MCF 10A (cell line): ENCODE data around the gene SELENOW. TPM values are rescaled to one million over a fixed set of nuclear protein-coding genes. Genes with fewer than 3 reads are reported as not detected.
"Not testable (repeated sequence)": the region's sequence is repeated elsewhere in the genome, so short reads cannot be mapped to it uniquely, and the experiment has no call there.

Source experiments
- BruUV-seq: library from RNA; stranded (reverse); fragments of 400-500 nt; replicated peaks from 2 replicates; lab custom pipeline; 2021; lab: Mats Ljungman, UMichigan
- CTCF ChIA-PET: fragments of 300-600 bp; sonication (Branson Sonifier 250); formaldehyde crosslinking; extraction: SDS; loops from one replicate; lab custom pipeline; 2021; ENCODE audit warnings: antibody characterized with exemption, inconsistent platforms; lab: Yijun Ruan, JAX
- POLR2A ChIA-PET: fragments of 300-600, 350-650 bp; sonication (Branson Sonifier 250); formaldehyde crosslinking; extraction: SDS; loops from one replicate; lab custom pipeline; 2020; ENCODE audit warnings: antibody characterized with exemption, inconsistent platforms; lab: Yijun Ruan, JAX
- DNase-seq: peaks from one replicate; pipeline ENCODE4 v3.0.0-alpha.2; 2018; ENCODE audit not compliant: unreplicated experiment
- H3K27ac Mint-ChIP-seq: one replicate; pipeline ENCODE4 v1.8.0; 2022; ENCODE audit warnings: mild to moderate bottlenecking, low read depth, mixed read lengths; ENCODE audit not compliant: unreplicated experiment
- H3K27me3 Mint-ChIP-seq: one replicate; pipeline ENCODE4 v1.8.0; 2022; ENCODE audit warnings: mixed read lengths; ENCODE audit not compliant: insufficient read depth, unreplicated experiment
- H3K36me3 Mint-ChIP-seq: one replicate; pipeline ENCODE4 v1.8.0; 2022; ENCODE audit warnings: mild to moderate bottlenecking, moderate library complexity, mixed read lengths; ENCODE audit not compliant: insufficient read depth, unreplicated experiment
- H3K4me1 Mint-ChIP-seq: one replicate; pipeline ENCODE4 v1.8.0; 2022; ENCODE audit warnings: mixed read lengths; ENCODE audit not compliant: insufficient read depth, unreplicated experiment
- H3K4me3 Mint-ChIP-seq: one replicate; pipeline ENCODE4 v1.8.0; 2022; ENCODE audit warnings: mild to moderate bottlenecking, moderate library complexity, mixed read lengths; ENCODE audit not compliant: unreplicated experiment
- H3K9me3 Mint-ChIP-seq: one replicate; pipeline ENCODE4 v1.8.0; 2022; ENCODE audit warnings: mixed read lengths; ENCODE audit not compliant: unreplicated experiment
- CTCF ChIP-seq: fragments of 200-600 bp; IDR thresholded peaks from one replicate; pipeline ENCODE4 v1.8.0; 2022; ENCODE audit warnings: antibody characterized with exemption, mild to moderate bottlenecking; ENCODE audit not compliant: unreplicated experiment
- intact Hi-C: fragments of 100-400 bp; cut with micrococcal nuclease; formaldehyde crosslinking; loops from 2 replicates; pipeline ENCODE4 v1.14.1; 2022
- total RNA-seq: library from RNA; stranded (reverse); gene quantifications from 2 replicates; pipeline ENCODE4 v1.2.3, GENCODE V29; 2022

The SELENOW gene
- total RNA-seq, 1 experiment from 2014 or later = 115 TPM

GRCh38 chr19:47797996-47798903 lies 19.7 kb downstream of the SELENOW start:
- Mint-ChIP-seq H3K36me3 (no peaks in the 10 kb centered on the region), H3K27ac (no peak overlapping the region), H3K4me3 (no peak overlapping the region), H3K9me3 (no peaks in the 10 kb centered on the region), H3K4me1 (no peaks in the 10 kb centered on the region), H3K27me3 (no peaks in the 10 kb centered on the region)
- ChIA-PET CTCF (interaction anchor here (1.0 to 2.9 kb wide), 2 partner anchors 8 to 16 kb away, joined by 4 to 14 read pairs; no protein-coding TSS in a partner anchor), POLR2A (no interaction called here)
- intact Hi-C loops = no loop called here
- BruUV-seq = no TSS peak
- no peak for DNase-seq
- TF ChIP-seq CTCF = no peak

GRCh38 chr19:47798904-47799266 lies 20.4 kb downstream of the SELENOW start:
- no peaks in the 10 kb centered on the region for H3K9me3 Mint-ChIP-seq
- H3K36me3 Mint-ChIP-seq = no peaks in the 10 kb centered on the region
- BruUV-seq = no TSS peak
- TF ChIP-seq CTCF = no peak
- H3K4me3 Mint-ChIP-seq = no peak overlapping the region
- no peak overlapping the region for H3K27ac Mint-ChIP-seq
- H3K27me3 Mint-ChIP-seq = no peaks in the 10 kb centered on the region
- ChIA-PET POLR2A (no interaction called here), CTCF (interaction anchor here (0.7 to 2.9 kb wide), 4 partner anchors 8 to 70 kb away, joined by 3 to 14 read pairs (median 4); no protein-coding TSS in a partner anchor)
- intact Hi-C loops = no loop called here
- no peaks in the 10 kb centered on the region for H3K4me1 Mint-ChIP-seq
- DNase-seq = no peak

GRCh38 chr19:47801270-47801669 lies 22.8 kb downstream of the SELENOW start:
- no TSS peak for BruUV-seq
- H3K36me3 Mint-ChIP-seq = peaks cover 4% of the 10 kb centered on the region
- no peaks in the 10 kb centered on the region for H3K9me3 Mint-ChIP-seq
- DNase-seq = no peak
- intact Hi-C loops = no loop called here
- TF ChIP-seq CTCF = no peak
- H3K4me1 Mint-ChIP-seq = no peaks in the 10 kb centered on the region
- peak overlapping the region; percentile 54 for H3K27ac Mint-ChIP-seq
- H3K27me3 Mint-ChIP-seq = no peaks in the 10 kb centered on the region
- no peak overlapping the region for H3K4me3 Mint-ChIP-seq
- CTCF ChIA-PET = interaction anchor here (0.6 to 1.0 kb wide), 2 partner anchors 11 to 36 kb away, joined by 3 read pairs; no protein-coding TSS in a partner anchor
- POLR2A ChIA-PET = no interaction called here

GRCh38 chr19:47802521-47803043 lies 24.1 kb downstream of the SELENOW start:
- ChIA-PET CTCF (no interaction called here), POLR2A (no interaction called here)
- no TSS peak for BruUV-seq

GRCh38 chr19:47803148-47803547 lies 24.6 kb downstream of the SELENOW start:
- H3K27ac Mint-ChIP-seq, H3K4me3 Mint-ChIP-seq, H3K4me1 Mint-ChIP-seq, H3K9me3 Mint-ChIP-seq, BruUV-seq, POLR2A ChIA-PET, CTCF ChIA-PET, H3K27me3 Mint-ChIP-seq, DNase-seq, intact Hi-C loops, H3K36me3 Mint-ChIP-seq: not testable (repeated sequence)

More at GRCh38 chr19:47802521-47803043, 24.1 kb downstream of the SELENOW start:
- Mint-ChIP-seq H3K27me3 (no peaks in the 10 kb centered on the region), H3K4me1 (no peaks in the 10 kb centered on the region), H3K27ac (no peak overlapping the region), H3K9me3 (no peaks in the 10 kb centered on the region), H3K4me3 (no peak overlapping the region), H3K36me3 (peaks cover 4% of the 10 kb centered on the region)
- TF ChIP-seq CTCF = no peak
- no peak for DNase-seq
- intact Hi-C loops = no loop called here

GRCh38 chr19:47803671-47804070 lies 25.2 kb downstream of the SELENOW start:
- H3K27ac Mint-ChIP-seq, intact Hi-C loops, H3K36me3 Mint-ChIP-seq, POLR2A ChIA-PET, CTCF ChIA-PET, H3K27me3 Mint-ChIP-seq, BruUV-seq, H3K9me3 Mint-ChIP-seq, H3K4me1 Mint-ChIP-seq, DNase-seq, H3K4me3 Mint-ChIP-seq: not testable (repeated sequence)
